Measurements from ENCODE around the gene ARHGAP26. TPM values are rescaled to one million over a fixed set of nuclear protein-coding genes. Genes with fewer than 3 reads are reported as not detected.

The ARHGAP26 gene
- total RNA-seq, 1 experiment from 2014 or later = 34.5 TPM

DNA sequence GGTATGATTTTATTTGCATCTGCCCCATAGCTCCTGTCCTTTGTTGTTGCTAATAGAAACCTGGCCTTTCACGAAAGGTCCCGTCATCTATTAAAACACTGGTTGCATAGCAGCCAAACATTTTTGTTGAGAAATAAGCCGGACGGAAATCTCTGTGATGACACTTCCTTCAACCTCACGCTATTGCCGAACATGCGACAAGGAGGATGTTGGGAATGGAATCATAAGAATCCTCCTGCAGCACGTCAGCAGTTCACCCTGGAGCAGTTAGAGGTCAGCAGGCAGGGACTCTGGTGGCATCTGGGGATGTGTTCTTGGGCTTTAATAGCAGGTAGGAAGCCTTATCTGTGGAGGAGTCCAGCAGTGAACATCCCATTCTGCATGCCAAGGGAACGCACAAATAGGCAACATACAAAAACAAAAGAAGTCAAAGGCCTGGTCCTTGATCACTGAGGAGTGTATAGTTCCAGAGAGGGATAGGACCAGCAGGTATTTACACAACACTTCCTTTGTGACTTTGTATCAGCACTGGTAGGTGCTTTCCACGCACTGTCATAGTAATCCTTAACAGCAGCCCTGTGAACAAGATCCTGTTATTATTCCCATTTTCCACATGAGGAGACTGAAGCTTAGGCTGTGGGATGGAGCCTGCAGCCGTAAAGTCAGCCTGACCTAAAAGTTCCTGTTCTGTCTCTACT, 33.4 kb downstream of the ARHGAP26 start:
- H3K9me2 ChIP-seq (ENCODE audit: insufficient read depth) = no peaks in the 10 kb centered on the region
- intact Hi-C loops (cut with micrococcal nuclease) = no loop called here
- H3K9me3 ChIP-seq (ENCODE audit: control insufficient read depth in 1 of 2, insufficient read depth in 1 of 2, low read depth in 1 of 2, low read length in 2 of 2) = no peaks in the 10 kb centered on the region
- H3K27ac ChIP-seq (ENCODE audit: low read depth, low read length) = no peak overlapping the region
- no peaks in the 10 kb centered on the region for H4K20me1 ChIP-seq (ENCODE audit: insufficient read depth)
- H2AFZ ChIP-seq (ENCODE audit: low read depth, low read length, poor library complexity, severe bottlenecking) = no peak overlapping the region
- no peak overlapping the region for H3K4me2 ChIP-seq (ENCODE audit: low read length)
- ChIA-PET POLR2A (no interaction called here), CTCF (no interaction called here), RAD21 (ENCODE audit: low non-redundant PET in 1 of 2, low total read pairs in 2 of 2, uncharacterized antibody in 2 of 2, unreplicated experiment in 2 of 2) (no interaction called here)
- DNase-seq (ENCODE audit: low read depth, low spot score) (no peak), ATAC-seq (no peak)
- BruUV-seq (replicated peaks) = no TSS peak
- peaks cover 10 to 24% of the 10 kb centered on the region in 2 experiments; a peak in 3 of 4 replicates for H3K4me1 ChIP-seq (ENCODE audit: control insufficient read depth in 1 of 2, insufficient read depth in 2 of 2, low read length in 2 of 2)
- no peaks in the 10 kb centered on the region for H3K36me3 ChIP-seq (ENCODE audit: control insufficient read depth in 1 of 2, insufficient read depth in 2 of 2, low read length in 2 of 2)
- H3K79me2 ChIP-seq (ENCODE audit: insufficient read depth, low read length) = peaks cover 32% of the 10 kb centered on the region
- TF ChIP-seq ZBTB33 (IDR thresholded peaks at IDR 0.05; ENCODE audit: extremely low read depth, insufficient replicate concordance, low read length) (no peak), EGR1 (IDR thresholded peaks at IDR 0.05; ENCODE audit: low read depth) (no peak), SP1 (IDR thresholded peaks at IDR 0.05; ENCODE audit: low read depth) (no peak), FOSL1 (IDR thresholded peaks at IDR 0.05; ENCODE audit: low read depth) (no peak)
- TF ChIP-seq, protein P1, sequence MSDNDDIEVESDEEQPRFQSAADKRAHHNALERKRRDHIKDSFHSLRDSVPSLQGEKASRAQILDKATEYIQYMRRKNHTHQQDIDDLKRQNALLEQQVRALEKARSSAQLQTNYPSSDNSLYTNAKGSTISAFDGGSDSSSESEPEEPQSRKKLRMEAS (IDR thresholded peaks at IDR 0.05) = no peak
- no peak overlapping the region for H3K9ac ChIP-seq (ENCODE audit: low read length)
- H3K4me3 ChIP-seq (replicated peaks in 1 of 2; ENCODE audit: low read depth in 1 of 2, low read length in 2 of 2) = no peak overlapping the region
- no peaks in the 10 kb centered on the region for H3K27me3 ChIP-seq (ENCODE audit: insufficient read depth, low read length)

- Histone ChIP-seq H2AFZ (ENCODE audit: low read depth, low read length, poor library complexity, severe bottlenecking) (no peak overlapping the region), H3K36me3 (ENCODE audit: control insufficient read depth in 1 of 2, insufficient read depth in 2 of 2, low read length in 2 of 2) (no peaks in the 10 kb centered on the region), H3K27me3 (ENCODE audit: insufficient read depth, low read length) (no peaks in the 10 kb centered on the region), H3K9me3 (ENCODE audit: control insufficient read depth in 1 of 2, insufficient read depth in 1 of 2, low read depth in 1 of 2, low read length in 2 of 2) (no peaks in the 10 kb centered on the region), H3K9me2 (ENCODE audit: insufficient read depth) (no peaks in the 10 kb centered on the region), H3K4me3 (replicated peaks in 1 of 2; ENCODE audit: low read depth in 1 of 2, low read length in 2 of 2) (no peak overlapping the region), H3K79me2 (ENCODE audit: insufficient read depth, low read length) (peaks cover 22% of the 10 kb centered on the region), H3K27ac (ENCODE audit: low read depth, low read length) (no peak overlapping the region), H4K20me1 (ENCODE audit: insufficient read depth) (no peaks in the 10 kb centered on the region), H3K9ac (ENCODE audit: low read length) (no peak overlapping the region), H3K4me1 (ENCODE audit: control insufficient read depth in 1 of 2, insufficient read depth in 2 of 2, low read length in 2 of 2) (peaks cover 21 to 22% of the 10 kb centered on the region in 2 experiments), H3K4me2 (ENCODE audit: low read length) (no peak overlapping the region)
- ATAC-seq = no peak
- intact Hi-C loops (cut with micrococcal nuclease) = no loop called here
- ChIA-PET CTCF (interaction anchor here (0.6 kb wide), 1 partner anchor 8 kb away, joined by 3 read pairs; no protein-coding TSS in a partner anchor), RAD21 (ENCODE audit: low non-redundant PET in 1 of 2, low total read pairs in 2 of 2, uncharacterized antibody in 2 of 2, unreplicated experiment in 2 of 2) (no interaction called here), POLR2A (no interaction called here)
- DNase-seq (ENCODE audit: low read depth, low spot score) = no peak
- no peak for TF ChIP-seq SRF (IDR thresholded peaks at IDR 0.05; ENCODE audit: low read depth)
- no TSS peak for BruUV-seq (replicated peaks)
Measured at GRCh38 chr5:142805339-142805738, 35.2 kb downstream of the ARHGAP26 start.
